ENCODE data around the gene NFIL3. TPM values are rescaled to one million over a fixed set of nuclear protein-coding genes. Genes with fewer than 3 reads are reported as not detected.
"Not testable (repeated sequence)": the region's sequence is repeated elsewhere in the genome, so short reads cannot be mapped to it uniquely, and the experiment has no call there.

Gene NFIL3
- total RNA-seq, 1 donor from 2014 or later, result 21.3 TPM

- intact Hi-C loops (cut with DNase I), result no loop called here
- ATAC-seq, result no peak
- DNase-seq (ENCODE audit: missing footprints), result no peak
Observed at GRCh38 chr9:91405343-91406077, 18.1 kb downstream of the NFIL3 start.

DNA sequence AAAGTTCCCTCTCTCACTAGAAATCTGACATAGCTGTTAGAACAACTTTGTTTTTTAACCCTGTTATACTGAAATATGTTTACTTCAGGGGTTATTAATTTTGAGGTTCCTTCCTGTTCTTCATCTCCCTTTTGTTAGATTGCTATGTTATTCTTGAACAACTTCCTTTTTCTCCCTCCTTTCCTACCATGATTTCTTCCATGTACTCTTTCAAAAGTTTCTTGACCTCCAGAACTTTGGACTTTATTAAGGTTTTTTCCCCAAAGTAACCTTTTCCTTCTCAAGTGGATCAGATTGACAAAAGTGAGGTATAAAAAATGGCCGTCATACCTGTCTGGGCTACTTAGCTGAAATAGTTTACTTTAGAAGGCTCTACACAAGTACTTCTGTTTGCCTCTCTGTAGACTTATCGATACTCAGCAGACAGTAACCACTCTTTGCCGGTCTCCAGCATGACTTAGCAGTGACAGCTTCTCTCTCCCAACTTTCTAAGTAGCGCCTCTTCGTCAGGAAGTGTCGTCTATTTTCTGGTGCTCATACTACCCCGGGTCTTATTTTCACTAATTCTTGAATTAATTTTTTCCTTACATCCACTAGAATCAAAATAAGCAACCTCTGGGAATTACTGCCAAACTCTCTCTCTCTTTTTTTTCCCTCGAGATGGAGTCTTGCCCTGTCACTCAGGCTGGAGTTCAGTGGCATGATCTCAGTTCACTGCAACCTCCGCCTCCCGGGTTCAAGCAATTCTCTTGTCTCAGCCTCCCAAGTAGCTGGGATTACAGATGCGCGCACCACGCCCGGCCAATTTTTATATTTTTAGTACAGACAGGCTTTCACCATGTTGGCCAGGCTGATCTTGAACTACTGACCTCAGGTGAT is 19.7 kb downstream of the NFIL3 start:
- no peak for ATAC-seq

DNA sequence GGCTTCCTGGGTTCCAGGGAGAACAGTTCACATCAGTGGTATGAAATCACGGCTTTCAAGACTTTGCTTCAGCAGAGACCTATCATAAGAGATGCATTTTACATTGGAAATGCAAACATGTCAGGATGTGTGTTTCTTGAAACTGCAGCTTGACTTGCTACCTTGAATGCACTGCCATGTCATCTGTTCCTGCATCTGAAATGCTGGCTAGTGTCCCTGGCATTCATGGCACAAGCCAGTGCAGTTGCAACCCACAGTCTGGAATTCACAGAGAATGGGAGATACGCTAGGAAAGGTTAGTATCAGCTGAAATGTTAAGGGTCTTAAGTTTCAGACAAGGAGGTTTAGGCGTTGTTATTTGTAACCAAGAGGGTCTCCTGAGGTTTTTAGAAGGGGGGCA is 24.7 kb downstream of the NFIL3 start:
- DNase-seq (ENCODE audit: missing footprints) (no peak), ATAC-seq (no peak)
- intact Hi-C loops (cut with DNase I), result no loop called here

More for the DNA sequence above, 19.7 kb downstream of the NFIL3 start:
- DNase-seq (ENCODE audit: missing footprints), result no peak
- intact Hi-C loops (cut with DNase I), result no loop called here

DNA sequence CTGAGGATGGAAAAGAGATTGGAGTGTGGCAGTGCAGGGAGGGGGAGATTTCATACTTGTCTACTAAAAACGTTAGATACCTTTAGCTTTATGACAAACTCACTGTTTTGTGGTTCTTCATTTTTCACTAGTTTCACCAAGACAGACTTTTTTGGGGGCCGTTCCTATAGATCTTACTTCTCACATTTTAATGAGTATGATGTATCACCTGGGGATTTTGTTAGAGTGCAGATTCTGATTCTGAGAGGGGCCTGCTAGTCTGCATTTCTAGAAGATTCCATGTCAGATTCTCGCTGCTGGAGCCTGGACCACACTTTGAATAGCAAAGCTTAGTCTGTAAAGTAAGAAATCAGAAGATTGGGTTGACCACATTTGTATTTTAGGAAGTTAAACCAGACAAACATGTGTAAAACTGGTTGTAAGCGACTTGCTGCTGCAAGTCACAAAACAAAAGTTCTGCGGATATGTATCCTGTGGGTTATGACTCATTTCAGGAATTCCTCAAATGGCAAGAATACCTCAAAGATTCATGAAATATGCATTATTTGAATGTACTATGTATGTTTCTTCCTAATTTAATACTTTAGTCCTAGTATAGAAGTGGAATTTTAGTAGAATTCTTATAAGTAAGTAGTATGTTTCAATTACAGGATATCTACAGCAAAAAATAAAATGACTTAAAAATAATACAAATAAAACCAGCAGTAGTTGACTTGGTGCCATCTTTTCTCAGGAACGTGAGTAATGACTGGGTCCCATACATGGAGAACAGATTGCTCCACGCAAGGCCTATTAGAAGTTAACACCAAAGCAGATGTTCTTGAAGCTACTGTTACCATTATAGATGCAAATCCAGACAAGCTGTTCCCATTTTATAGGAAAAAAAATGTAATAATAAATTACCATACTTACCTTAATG is 27.8 kb downstream of the NFIL3 start:
- intact Hi-C loops (cut with DNase I), result no loop called here

DNA sequence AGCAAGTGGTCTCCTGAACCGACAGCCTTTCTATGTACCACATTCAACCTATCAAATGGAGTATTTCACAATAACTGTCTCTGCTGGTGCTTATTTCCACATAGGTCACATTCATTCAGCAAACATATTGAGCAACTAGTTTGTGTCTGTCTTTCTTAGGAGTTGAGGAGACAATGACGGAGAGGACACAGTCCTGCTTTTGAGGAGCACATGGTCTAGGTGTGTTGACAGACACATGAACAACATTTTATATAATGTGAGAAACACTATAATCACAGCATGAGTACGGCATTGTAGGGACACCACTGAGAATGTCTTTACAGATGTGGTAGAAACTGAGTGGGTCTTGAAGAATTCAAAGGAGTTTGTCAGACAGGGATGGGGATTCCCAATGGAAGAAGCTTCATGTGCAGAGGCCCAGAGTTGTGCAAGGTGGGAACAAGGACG is 28.5 kb downstream of the NFIL3 start:
- intact Hi-C loops (cut with DNase I), result no loop called here
- no peak for ATAC-seq
- no peak for DNase-seq (ENCODE audit: missing footprints)

More for the DNA sequence above, 27.8 kb downstream of the NFIL3 start:
- DNase-seq (ENCODE audit: missing footprints), result no peak
- no peak for ATAC-seq

DNA sequence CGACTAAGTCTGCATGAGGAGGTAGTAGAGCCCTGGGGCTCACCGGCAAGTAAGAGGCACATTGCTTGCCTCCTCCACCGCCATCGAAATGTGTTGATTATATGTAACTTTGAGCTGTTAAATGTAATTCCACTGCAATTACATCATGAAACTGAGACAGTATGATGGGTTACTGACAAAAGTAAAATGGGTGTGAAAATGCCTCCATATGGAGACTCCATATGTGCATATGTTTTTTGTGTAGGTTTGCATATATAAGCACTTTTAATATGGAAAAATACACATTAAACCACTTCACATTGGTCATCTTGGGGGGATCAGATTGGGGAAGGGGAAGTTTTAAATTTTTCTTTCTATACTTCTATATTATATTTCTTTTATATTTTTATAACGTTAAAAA is 29.8 kb downstream of the NFIL3 start:
- ATAC-seq, result no peak
- DNase-seq (ENCODE audit: missing footprints), result no peak
- intact Hi-C loops (cut with DNase I), result no loop called here

DNA sequence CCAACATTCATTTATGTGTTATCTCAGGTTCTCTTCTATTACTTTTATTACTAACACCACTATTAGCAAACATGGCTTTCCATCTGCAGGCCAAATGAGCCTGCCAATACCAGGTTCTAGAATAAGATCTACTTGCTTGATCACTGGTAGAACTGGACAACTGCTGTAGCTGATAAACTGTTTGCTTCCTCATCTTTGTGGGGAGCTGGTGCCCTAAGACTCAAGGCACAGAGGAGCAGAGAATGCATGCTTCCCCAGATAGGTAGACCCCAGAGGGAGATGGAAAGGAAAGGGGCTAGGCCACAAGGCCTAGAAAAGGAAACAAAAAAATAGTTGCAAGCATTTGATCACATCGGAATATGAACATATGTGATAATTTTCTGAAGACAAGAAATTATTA is 31.2 kb downstream of the NFIL3 start:
- no peak for DNase-seq (ENCODE audit: missing footprints)
- intact Hi-C loops (cut with DNase I), result no loop called here
- no peak for ATAC-seq

GRCh38 chr9:91391818-91392217 is 31.8 kb downstream of the NFIL3 start:
- DNase-seq (ENCODE audit: missing footprints), result no peak
- intact Hi-C loops (cut with DNase I), result no loop called here
- no peak for ATAC-seq

DNA sequence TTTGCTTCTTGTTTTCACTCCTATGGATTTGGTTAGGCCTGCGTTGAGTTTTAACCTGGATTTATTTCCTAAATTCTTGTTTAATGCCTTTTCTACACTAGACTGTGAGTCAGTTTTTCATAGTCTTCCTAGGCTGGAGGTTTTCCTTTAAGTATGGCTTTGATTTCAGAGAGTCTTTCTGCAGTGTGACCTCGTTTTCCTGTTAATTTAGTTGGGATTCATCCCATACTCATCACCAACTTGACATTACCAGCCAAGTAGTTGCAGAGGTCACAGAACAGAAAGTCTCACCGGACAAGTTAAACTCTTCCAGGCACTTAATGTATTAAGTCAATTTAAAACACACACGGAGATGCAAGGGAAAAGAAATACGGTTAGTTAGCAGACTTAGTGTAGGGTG is 32.2 kb downstream of the NFIL3 start:
- intact Hi-C loops (cut with DNase I), result no loop called here
- no peak for ATAC-seq
- DNase-seq (ENCODE audit: missing footprints), result no peak

- intact Hi-C loops (cut with DNase I); ATAC-seq; DNase-seq (ENCODE audit: missing footprints): not testable (repeated sequence)
Observed at GRCh38 chr9:91389686-91390085, 33.9 kb downstream of the NFIL3 start.

- intact Hi-C loops (cut with DNase I), result no loop called here
- no peak for ATAC-seq
- no peak for DNase-seq (ENCODE audit: missing footprints)
Observed at GRCh38 chr9:91386765-91387164, 36.9 kb downstream of the NFIL3 start.

GRCh38 chr9:91384954-91385353 is 38.7 kb downstream of the NFIL3 start:
- ATAC-seq (no peak), DNase-seq (ENCODE audit: missing footprints) (no peak)
- intact Hi-C loops (cut with DNase I), result no loop called here

GRCh38 chr9:91383577-91383976 is 40.1 kb downstream of the NFIL3 start:
- intact Hi-C loops (cut with DNase I), result no loop called here
- ATAC-seq, result no peak
- DNase-seq (ENCODE audit: missing footprints), result no peak

DNA sequence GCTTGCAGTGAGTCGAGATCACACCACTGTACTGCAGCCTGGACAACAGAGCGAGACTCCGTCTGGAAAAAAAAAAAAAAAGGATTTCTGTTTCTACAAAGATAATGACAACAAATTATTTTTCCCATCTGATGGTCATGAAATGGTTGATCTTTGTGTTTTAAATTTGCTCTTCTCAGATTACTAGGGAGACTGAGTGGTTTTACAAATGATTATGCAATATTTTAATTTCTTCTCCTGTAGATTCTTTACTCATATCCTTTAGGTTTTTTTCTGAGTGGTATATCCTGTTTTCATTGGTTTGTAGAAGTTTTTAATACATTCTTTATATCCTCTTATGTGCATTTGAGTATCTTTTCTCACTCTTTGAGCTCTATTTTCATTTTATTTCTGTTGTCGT is 41.3 kb downstream of the NFIL3 start:
- no peak for ATAC-seq
- no peak for DNase-seq (ENCODE audit: missing footprints)
- intact Hi-C loops (cut with DNase I), result no loop called here

GRCh38 chr9:91379426-91379825 is 44.2 kb downstream of the NFIL3 start:
- DNase-seq (ENCODE audit: missing footprints) (no peak), ATAC-seq (no peak)
- intact Hi-C loops (cut with DNase I), result no loop called here

DNA sequence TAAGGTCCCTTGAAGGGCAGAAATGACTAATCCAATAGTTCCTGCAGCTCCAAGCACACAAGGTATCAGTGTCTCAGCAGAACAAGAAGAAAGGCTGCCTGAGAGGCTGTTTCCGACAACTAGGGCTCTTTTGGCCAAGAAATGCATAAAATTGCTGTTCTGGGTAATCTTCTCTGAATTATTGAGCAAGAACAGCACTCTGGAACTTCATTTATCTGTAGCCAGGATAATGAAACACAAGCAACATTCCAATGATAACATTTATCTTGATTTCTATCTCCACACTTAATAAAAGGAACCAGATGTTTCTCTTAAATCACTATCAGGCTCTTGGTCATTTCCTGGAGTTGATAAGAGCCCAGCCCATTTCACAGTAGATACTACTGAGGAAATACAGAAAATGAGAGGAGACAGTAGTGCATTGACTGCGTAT is 44.9 kb downstream of the NFIL3 start:
- ATAC-seq, result no peak
- DNase-seq (ENCODE audit: missing footprints), result no peak
- intact Hi-C loops (cut with DNase I), result no loop called here

GRCh38 chr9:91378054-91378453 is 45.6 kb downstream of the NFIL3 start:
- intact Hi-C loops (cut with DNase I); DNase-seq (ENCODE audit: missing footprints); ATAC-seq: not testable (repeated sequence)

GRCh38 chr9:91376239-91376638 is 47.4 kb downstream of the NFIL3 start:
- ATAC-seq (no peak), DNase-seq (ENCODE audit: missing footprints) (no peak)
- intact Hi-C loops (cut with DNase I), result no loop called here

GRCh38 chr9:91374939-91375338 is 48.7 kb downstream of the NFIL3 start:
- DNase-seq (ENCODE audit: missing footprints) (no peak), ATAC-seq (no peak)
- intact Hi-C loops (cut with DNase I), result no loop called here

All from Right ventricle myocardium inferior (tissue), 1 donor.